GM13977 (cell line): ENCODE results near the gene CNOT3.
"Not testable (repeated sequence)": the region's sequence is repeated elsewhere in the genome, so short reads cannot be mapped to it uniquely, and the experiment has no call there.

Experiments used
- DNase-seq: peaks from one replicate; pipeline ENCODE4 v3.0.0; 2012; ENCODE audit warnings: low spot score
- in situ Hi-C: fragments of 300-500 bp; cut with MboI; formaldehyde crosslinking; loops from one replicate; pipeline ENCODE4 v1.12.0; 2022; ENCODE audit warnings: low sequenced_read_pairs, low pct_unique_long_range_greater_than_20kb, mixed read lengths, inconsistent platforms; ENCODE audit not compliant: unreplicated experiment
- TF ChIP-seq, protein P1 (sequence below): IDR thresholded peaks from 2 replicates; pipeline ENCODE4 v1.5.1; 2012; ENCODE audit warnings: mild to moderate bottlenecking, control low read depth; ENCODE audit not compliant: insufficient read depth; ENCODE audit errors: extremely low read depth, missing control alignments

The CNOT3 gene

DNA sequence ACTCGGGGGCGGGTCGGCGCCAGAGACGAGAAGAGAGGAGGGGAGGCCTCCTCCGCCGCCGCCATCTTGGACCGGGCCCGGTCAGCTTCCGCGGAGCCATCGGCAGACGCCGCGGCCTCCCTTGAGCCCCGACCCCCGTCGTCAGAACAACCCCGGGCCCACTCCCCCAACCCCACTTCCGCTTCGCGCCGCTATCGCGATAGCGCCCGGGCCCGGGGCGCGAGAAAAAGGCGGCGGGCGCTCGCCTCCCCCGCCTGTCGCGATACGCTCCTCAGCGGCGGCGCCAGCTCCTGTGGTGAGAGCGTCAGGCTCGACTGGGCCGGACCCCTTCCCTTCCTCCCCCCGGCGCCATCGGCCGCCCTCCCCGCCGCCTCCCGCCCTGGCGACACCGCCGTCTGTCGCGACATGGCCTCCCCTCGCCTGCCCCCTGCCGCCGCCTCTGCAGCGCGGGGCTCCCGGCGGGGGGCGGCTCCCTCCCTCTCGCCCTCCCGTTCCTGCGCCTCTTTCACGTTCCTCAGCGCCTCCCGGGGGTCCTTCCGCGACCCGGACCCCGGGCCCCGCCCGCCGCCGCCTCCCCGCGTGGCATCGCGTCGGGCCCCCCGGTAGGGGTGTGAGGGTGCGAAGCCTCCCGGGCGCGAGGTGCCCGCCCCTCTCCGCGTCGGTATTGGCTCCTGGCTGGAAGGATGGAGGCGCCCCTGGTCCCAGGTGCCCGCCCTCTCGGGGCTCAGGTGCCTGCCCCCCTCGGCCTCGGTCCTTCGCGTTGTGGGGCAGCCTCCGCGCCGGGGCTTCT lies at the start of gene CNOT3:
TSS of gene CNOT3 (plus strand) at position 64 of the 790 bp plus-strand sequence. CDS start 5,217 bp downstream, outside the sequence.
- in situ Hi-C loops, result no loop called here
- peak; percentile 61 for DNase-seq

DNA sequence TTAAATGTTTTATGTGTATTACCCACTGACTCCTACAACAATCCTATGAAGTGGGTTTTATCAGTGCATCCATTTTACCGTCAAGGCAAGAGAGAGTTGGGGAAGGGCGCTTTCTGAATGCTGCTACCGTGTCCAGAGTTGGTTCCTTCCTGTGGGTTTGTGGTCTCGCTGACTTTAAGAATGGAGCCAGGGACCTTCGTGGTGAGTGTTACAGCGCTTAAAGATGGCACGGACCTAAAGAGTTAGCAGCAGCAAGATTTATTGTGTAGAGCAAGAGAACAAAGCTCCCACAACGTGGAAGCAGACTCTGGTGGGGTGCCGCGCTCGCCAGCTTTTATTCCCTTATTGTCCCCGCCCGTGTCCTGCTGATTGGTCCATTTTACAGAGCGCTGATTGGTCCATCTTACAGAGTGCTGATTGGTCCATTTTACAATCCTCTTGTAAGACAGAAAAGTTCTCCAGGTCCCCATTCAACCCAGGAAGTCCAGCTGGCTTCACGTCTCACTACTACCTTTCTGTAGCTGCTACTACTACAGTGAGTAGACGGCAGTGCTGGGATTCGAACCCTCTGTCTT lies 43.0 kb upstream of the CNOT3 start:
- in situ Hi-C loops, result no loop called here
- no peak for DNase-seq

More for the DNA sequence above, at the start of gene CNOT3:
- TF ChIP-seq, protein P1, sequence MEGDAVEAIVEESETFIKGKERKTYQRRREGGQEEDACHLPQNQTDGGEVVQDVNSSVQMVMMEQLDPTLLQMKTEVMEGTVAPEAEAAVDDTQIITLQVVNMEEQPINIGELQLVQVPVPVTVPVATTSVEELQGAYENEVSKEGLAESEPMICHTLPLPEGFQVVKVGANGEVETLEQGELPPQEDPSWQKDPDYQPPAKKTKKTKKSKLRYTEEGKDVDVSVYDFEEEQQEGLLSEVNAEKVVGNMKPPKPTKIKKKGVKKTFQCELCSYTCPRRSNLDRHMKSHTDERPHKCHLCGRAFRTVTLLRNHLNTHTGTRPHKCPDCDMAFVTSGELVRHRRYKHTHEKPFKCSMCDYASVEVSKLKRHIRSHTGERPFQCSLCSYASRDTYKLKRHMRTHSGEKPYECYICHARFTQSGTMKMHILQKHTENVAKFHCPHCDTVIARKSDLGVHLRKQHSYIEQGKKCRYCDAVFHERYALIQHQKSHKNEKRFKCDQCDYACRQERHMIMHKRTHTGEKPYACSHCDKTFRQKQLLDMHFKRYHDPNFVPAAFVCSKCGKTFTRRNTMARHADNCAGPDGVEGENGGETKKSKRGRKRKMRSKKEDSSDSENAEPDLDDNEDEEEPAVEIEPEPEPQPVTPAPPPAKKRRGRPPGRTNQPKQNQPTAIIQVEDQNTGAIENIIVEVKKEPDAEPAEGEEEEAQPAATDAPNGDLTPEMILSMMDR, result no peak

DNA sequence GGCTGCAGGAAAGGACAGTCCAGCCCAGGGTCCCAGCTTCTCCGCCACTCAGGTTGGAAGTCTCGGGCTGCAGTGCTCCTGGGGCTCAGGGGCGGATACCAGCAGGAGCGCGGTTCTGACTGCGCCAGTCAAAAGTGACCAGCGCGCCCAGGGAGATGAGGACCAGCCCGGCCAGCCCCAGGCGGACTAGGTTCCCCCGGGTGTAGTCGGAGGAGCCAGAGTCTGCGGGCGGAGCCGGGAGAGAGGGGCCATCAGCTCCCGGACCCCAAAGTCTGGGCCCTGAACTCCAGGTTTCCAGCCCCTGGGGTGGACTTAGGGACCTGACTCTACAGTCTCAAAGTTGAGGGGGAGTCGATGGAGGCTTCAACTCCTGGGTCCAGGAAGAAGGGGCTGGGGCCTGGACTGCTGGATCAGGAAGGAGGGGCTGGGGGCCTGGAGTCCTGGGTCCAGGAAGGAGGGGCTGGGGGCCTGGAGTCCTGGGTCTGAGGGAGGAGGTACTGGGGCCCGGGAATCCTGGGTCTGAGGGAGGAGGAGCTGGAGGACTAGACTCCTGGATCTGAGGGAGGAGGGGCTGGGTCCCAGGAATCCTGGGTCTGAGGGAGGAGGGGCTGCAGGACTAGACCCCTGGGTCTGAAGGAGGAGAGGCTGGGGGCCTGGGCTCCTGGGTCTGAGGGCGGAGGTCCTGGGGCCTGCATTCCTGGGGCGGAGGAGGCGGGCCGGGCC lies 42.3 kb upstream of the CNOT3 start:
- in situ Hi-C loops, result no loop called here
- TF ChIP-seq, protein P1, result no peak
- no peak for DNase-seq

More for the DNA sequence above, 43.0 kb upstream of the CNOT3 start:
- TF ChIP-seq, protein P1, result no peak

DNA sequence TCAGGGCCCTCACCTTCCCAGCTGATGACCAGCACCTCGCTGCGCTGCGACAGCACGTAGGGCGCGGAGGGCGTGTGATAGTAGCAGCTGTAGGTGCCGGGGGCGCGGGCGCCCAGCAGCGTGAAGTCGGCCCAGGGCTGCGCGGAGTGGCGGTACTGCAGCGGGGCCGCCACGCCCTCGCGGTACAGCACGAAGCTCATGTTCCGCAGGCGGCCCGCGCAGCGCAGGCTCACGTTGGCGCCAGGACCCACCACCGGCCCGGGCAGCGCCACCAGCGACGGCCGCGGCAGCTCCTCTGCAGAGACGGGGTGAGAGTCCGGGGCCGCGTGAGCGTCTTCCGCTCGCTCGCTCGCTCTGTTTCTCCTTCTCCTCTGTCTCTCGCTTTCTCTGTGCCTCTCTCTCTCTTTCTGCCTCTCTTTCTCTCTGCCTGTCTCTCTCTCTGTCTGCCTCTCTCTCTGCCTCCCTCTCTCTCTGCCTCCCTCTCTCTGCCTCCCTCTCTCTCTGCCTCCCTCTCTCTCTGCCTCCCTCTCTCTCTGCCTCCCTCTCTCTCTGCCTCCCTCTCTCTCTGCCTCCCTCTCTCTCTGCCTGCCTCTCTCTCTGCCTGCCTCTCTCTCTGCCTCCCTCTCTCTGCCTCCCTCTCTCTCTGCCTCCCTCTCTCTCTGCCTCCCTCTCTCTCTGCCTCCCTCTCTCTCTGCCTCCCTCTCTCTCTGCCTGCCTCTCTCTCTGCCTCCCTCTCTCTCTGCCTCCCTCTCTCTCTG lies 41.5 kb upstream of the CNOT3 start:
- in situ Hi-C loops, result not testable (repeated sequence)
- DNase-seq, result peak; percentile 64

DNA sequence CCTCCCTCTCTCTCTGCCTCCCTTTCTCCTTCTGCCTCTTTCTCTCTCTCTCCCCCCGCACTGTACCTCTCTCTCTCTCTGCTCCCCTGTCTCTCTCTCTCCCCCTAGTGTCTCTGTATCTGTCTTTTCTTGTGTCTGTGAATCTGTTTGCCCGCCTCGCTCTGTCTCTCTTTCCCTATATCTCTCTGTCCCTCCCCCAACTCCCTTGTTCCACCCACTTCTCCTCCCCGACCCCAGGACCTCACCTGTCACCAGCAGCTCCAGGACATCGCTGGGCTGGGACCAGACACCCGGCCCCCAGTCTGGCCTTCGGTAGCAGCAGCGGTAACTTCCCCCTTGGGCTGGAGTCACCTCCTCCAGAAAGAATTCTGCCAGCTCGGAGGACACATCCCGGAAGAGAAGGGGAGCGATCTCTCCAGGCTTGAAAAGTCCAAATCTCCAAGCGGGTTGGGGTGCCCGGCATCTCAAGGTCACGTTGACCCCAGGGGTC lies 40.9 kb upstream of the CNOT3 start:
- in situ Hi-C loops, result no loop called here
- TF ChIP-seq, protein P1, result peak; percentile 40
- DNase-seq, result no peak

DNA sequence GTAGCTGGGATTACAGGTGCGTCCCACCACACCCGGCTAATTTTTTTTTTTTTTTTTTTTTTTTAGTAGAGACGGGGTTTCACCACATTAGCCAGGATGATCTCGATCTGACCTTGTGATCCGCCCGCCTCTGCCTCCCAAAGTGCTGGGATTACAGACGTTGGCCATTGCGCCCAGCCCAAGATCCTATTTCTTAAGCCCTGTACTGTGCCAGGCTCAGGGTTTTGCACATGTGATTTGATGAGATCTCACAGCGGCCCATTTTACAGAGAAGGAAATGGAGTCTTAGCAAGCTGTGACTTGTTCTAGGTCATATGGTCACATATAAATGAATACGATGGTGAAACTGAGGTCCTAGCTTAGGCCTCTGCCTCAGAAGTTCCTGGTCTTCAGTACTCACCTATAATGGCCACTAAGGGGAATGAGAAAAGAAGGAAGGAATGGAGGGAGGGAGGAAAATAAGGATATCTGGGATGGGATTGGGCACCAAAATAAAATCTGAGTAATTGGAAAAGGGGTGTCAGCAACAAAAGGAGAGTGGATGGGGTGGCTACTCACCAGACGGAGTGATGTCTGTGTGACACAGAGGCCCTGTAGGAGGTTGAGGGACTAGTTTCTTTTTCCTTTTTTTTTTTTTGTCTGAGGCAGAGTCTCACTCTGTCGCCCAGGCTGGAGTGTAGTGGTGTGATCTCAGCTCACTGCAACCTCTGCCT lies 38.2 kb upstream of the CNOT3 start:
- in situ Hi-C loops, result no loop called here
- TF ChIP-seq, protein P1, result no peak
- DNase-seq, result no peak

DNA sequence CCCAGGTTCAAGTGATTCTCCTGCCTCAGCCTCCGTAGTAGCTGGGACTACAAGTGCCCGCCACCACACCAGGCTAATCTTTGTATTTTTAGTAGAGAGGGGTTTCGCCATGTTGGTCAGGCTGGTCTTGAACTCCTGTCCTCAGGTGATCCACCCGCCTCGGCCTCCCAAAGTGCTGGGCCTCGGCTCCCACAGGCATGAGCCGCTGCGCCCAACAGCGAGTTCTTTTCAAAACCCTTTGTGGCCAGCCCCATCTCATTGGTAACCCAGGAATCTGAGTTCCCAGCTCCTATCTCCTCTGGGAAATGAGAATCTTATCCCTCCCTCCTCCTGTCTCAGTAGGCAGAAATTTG lies 37.7 kb upstream of the CNOT3 start:
- in situ Hi-C loops, DNase-seq: not testable (repeated sequence)
